Measurements from ENCODE around the gene UBA3.

UBA3 gene

DNA sequence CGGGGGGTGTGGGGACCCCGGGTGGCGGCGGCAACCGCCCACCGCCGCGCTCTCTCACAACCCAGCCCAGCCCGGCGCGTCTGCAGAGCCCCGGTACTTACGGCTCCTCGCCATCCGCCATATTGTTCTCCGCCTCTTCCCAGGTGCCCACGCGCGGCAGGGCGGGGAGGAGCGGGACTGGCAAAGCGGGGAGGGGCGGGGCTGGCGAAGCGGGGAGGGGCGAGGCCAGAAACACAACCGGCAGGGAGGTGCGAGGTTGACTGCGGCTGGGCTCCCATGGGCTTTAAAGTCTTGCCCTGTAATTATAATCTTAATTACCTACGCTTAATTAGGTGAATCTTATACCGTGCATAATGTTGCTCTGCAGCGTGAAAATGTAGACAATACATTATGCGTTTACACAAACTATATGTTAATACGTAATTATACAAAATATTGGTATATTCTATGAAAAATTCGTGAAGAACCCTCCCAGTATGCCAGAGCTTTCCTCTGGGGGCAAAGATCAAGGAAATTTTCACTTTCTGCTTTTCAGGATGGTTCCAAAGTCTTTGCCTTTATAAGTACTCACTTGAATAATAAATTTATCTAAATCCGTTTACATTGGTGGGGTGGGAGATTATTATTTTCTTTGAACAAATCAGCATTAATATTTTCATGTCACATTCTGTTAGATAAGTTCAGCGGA is at the start of gene UBA3:
TSS of gene UBA3 (minus strand) at position 133 of the 688 bp plus-strand sequence. CDS start at position 121, 12 bp downstream.
- peak; percentile 67 for DNase-seq (ENCODE audit: low read depth)

DNA sequence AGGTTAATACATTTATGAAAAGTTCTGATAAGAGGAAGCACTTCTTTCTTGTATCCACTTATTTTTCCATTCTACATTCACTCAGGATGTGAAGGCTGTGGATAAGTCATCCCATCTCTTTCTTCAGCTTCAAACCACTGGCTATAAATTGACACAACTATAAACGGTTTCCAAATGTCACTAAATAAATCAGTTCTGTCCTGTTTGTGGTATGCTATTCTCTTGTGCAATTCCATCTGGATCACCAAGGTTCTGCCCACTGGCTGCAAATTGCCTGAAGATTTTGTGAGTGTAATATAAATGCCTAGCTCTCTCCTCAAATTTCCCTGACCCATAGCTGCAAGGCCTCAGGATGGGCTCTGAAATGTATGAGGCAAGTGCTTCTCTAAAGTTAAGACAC is 49.4 kb upstream of the UBA3 start:
- DNase-seq (ENCODE audit: low read depth): peak; percentile 24

DNA sequence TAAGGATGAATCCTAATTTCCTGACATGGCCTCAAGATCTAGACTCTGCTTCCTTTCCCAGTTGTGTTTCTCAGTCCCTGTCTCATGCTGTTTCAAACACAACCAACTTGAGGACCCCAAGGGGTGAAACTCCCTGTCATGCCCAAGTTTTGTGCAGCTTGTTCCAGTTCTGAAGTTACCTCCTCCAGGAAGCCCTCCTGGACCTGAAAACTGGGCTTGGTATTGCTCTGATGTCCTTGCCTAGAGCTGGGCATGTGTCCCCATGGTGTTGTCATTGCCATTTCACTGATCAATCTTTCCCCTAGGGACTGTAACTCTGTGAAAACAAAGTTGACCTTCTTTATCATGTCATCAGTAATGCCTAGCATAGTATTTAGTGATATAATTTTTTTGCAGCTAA is 48.3 kb upstream of the UBA3 start:
- DNase-seq (ENCODE audit: low read depth): no peak

DNA sequence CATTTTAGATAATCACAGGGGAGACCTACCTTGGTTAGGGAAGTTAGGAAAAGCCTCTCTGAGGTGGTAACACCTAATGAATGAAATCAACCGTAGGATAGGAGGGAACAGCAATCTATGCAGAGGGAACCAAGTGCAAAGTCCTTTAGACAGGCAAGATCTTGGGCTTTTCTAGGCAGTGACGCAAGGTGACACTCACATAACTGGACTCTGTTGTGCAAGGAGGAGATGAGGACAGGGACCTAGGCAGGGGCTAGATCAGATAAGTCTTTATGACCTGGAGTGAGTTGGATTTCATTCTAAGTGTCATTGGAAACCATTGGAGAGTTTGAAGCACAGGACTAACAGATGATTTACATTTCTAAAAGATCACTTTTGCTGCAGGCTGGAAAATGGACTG is 46.8 kb upstream of the UBA3 start:
- no peak for DNase-seq (ENCODE audit: low read depth)

GRCh38 chr3:69126216-69126615 is 46.1 kb upstream of the UBA3 start:
- no peak for DNase-seq (ENCODE audit: low read depth)

DNA sequence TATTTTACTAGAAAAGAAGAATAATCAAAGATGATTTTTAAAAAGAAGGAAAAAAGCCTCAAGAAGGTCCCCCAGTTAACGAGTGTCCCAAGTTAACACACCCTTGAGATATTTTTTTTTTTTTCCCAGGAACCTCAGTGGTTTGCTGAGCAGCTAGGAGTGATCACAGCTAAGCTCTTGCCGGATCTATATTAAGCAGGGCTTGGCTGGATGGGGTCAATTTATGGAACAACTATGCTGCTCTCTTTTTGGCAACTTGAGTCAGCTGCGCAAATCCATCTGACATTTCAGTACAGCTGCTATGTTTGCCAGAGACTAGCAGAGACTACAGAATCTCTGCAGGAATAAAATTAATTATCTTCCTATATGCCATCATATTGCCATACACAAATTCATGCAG is 42.2 kb upstream of the UBA3 start, which contains the start of gene LMOD3:
TSS of gene LMOD3 (minus strand) at position 193 of the 400 bp plus-strand sequence. CDS start 209 bp downstream, outside the sequence.
- no peak for DNase-seq (ENCODE audit: low read depth)

DNA sequence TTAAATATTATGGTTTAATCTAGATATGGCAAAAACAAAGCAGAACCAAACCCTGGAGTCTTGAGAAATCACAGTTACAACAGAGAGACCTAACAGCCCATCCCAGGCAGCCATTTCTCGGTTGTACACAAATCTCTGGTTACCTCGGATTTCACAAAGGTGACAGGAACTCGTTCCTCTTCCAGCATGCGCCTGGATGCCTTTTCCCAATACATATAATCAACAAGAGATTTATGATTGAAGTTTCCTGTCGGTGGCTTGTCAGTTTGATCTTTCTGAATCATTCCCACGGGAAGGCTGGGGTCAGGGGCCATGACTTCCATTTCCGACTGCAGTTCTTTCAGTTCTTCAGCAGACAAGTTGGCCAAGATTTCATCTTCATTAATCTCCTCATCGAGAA is 41.8 kb upstream of the UBA3 start:
- no peak for DNase-seq (ENCODE audit: low read depth)

DNA sequence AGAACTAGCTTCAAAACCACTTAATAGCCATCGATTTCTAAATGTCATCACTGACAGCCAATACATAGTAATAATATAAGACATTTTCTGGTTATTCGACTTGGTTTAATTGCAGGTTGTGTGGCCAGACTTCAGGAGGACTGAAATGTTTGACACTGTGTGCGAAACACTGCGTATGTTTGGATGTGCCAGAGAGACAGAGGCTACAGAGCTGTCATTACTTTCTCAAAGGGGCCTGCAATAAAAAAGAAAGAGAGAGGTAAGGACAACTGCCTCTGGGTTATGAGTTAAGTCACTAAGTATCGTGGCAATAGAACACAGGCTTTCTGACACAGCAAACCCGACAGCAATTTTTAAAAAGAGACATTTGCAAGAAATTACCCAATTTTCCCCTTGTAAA is 41.3 kb upstream of the UBA3 start:
- DNase-seq (ENCODE audit: low read depth): no peak

DNA sequence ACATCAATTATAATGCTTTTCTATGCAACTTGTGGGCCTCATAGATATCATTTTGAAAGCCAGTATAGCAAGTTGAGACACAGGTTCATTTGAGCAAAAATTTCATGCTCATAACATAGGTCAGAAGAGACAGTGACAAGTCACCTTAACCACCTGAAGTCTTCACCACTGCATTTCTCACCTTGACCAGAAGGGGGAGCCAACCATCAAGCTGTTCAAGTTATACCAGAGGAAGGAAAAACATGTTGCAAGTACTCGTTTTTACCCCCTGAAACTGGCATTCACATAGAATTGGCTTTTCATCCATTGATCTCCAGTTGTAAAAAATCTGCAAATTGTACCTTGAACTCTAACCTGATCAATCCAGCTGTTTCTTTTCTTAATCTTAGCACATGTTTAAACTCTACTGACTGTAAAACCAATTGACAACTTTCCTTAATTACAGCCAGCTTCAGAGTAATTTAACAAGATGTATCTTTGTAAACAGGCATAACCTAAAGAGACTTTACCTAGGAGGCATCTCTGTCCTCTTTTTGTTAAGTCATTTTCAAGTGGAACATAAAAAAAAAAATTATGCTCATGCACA is 40.8 kb upstream of the UBA3 start:
- DNase-seq (ENCODE audit: low read depth): peak; percentile 36

GRCh38 chr3:69119681-69120080 is 39.5 kb upstream of the UBA3 start:
- no peak for DNase-seq (ENCODE audit: low read depth)

DNA sequence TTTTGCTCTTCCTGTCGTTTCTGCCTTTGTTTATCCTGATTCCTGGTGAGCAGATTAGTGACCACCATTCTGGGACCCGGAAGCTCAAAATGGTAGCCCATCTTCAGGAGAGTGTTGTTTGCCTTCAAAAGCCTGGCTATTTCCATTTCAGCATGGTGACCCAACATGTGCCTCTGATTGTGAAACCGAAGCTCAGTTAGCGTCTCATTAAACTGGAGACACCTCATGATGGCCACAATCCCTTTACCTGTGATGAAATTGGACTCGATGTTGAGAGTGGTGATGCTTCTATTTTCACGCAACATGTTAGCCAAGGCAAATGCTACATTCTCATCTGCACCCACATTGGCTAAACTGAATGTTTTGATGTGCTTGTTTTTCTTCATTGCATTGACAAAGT is 39.0 kb upstream of the UBA3 start:
- no peak for DNase-seq (ENCODE audit: low read depth)

GRCh38 chr3:69118555-69118954 is 38.4 kb upstream of the UBA3 start:
- DNase-seq (ENCODE audit: low read depth): no peak

GRCh38 chr3:69116897-69117296 is 36.7 kb upstream of the UBA3 start:
- no peak for DNase-seq (ENCODE audit: low read depth)

DNA sequence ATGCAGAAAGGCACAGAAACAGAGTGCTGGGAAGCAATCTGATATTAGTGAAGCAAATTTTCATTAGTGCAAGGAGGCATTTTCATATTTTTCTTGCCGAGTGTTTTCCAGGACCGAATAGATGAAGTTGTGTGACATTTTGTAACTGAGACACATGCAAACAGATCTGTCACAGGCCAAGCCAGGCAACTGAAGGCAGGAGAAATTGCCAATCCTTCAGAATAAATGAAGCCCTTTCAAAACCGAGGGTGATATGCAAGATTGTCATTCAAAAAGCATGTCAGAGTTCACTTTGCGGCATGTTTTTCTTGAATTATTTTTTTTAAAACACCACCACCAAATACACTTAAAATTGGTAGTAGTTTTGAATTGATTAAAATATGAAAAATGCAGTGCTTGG is 36.0 kb upstream of the UBA3 start:
- no peak for DNase-seq (ENCODE audit: low read depth)

DNA sequence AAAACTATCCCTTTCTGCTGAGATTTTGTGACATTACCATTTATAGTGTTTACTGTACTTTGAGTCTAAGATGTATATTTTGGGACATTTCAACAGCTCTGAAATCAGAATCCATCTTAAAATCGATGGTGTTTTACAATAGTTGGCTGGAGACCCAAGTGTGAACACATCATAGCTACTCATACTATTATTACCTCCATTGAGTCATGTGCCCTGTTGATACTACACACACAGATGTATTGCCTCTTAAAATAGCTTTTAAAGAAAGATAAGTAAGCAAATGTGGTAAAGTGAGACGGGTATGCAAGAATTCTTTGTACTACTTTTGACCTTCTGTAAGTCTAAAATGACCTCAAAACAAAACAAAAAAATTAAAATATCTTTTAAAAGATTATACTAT is 35.6 kb upstream of the UBA3 start:
- DNase-seq (ENCODE audit: low read depth): no peak

DNA sequence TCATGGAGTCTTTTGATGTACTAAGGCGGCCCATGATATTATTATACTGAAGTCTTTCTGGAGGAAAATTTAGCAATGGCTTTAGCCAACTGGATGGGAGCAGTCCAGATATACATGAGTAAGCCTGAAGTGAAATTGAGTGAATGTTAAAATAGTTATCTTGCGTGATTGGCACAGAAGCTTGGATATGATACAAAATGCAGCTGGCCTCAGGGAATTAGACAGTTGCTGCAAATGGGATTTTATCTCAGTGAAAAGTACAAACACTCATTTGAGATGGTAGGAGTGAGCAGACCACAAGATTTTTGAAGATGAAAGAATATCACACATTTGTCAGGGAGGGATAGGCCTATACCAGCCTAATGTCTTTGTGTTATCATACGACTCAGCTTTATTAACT is 33.4 kb upstream of the UBA3 start:
- DNase-seq (ENCODE audit: low read depth): no peak

- no peak for DNase-seq (ENCODE audit: low read depth)
These were observed 30.9 kb upstream of the UBA3 start for GRCh38 chr3:69110941-69111546.

DNA sequence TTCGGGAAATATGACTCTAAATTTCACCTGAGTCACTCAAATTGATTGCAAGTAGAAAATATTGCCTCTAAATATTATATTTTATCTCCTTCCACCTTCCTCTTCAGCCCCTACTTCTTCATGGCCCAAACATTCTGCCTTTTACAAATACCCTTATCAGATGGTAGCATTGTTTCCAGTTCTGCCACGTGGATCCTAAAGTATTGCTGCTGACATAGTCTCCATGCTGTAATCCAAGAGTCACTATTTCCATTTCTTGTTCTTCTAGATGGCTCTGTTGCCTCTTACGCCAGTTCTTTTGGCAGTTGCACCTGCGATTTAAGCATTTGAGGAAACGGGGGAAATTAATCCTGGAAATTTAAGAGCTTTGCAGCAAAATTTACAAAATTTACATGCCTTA is 28.6 kb upstream of the UBA3 start:
- no peak for DNase-seq (ENCODE audit: low read depth)

- DNase-seq (ENCODE audit: low read depth): no peak
These were observed 27.7 kb upstream of the UBA3 start for GRCh38 chr3:69107841-69108240.

DNA sequence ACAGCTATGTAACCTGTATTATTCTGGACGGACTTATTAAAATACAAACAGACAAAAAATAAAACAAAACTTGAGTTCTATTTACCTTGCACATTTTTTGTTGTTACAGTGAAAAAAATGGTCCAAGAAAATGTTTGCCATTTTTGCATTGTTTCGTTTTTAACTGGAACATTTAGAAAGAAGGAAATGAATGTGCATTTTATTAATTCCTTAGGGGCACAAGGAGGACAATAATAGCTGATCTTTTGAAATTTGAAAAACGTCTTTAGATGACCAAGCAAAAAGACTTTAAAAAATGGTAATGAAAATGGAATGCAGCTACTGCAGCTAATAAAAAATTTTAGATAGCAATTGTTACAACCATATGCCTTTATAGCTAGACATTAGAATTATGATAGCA is 25.2 kb upstream of the UBA3 start:
- no peak for DNase-seq (ENCODE audit: low read depth)

DNA sequence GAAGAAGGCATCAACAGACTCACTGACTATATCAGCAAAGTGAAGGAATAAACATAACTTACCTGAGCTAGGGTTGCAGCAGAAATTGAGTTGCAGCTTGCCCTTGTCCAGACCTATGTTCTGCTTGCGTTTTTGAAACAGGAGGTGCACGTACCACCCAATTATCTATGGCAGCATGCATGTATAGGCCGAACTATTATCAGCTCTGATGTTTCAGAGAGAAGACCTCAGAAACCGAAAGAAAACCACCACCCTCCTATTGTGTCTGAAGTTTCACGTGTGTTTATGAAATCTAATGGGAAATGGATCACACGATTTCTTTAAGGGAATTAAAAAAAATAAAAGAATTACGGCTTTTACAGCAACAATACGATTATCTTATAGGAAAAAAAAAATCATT is 24.4 kb upstream of the UBA3 start:
- no peak for DNase-seq (ENCODE audit: low read depth)

DNA sequence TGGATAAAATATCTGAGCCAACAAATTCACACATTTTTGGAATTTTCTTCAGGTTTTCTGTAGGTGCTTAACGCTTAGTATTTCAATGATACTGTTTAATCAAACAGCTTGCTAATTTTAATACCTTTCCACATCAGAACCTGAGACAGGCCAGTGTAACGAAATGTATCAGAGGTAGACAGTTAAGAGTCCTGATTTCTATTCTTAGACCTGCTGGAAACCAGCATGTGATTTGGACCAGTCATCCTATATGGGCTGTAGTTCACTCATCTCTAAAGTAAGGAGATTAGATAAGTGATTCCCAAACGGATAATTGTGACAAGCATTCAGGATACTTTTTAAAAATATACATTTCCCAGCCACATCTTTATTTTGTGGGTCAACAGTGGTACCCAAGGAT is 23.0 kb upstream of the UBA3 start:
- no peak for DNase-seq (ENCODE audit: low read depth)

GRCh38 chr3:69102384-69102783 is 22.2 kb upstream of the UBA3 start:
- no peak for DNase-seq (ENCODE audit: low read depth)

DNA sequence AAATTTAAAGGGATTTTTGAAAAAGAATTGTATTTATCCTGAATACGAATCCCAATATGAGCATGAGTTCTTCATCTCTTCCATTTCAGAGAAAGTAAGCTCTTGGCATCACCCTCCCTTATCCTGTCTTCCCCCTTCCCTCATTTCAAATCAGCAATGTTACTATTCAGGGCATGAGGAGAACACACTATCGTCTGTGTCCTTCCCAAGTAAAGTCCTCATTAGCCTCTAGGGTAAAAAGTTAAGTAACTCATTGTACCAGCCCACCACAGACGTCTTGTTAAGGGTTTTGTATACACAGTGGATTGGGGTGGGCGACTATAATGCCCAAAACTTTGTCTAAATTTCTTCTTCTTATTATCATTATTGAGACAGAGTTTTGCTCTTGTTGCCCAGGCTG is 19.4 kb upstream of the UBA3 start:
- DNase-seq (ENCODE audit: low read depth): no peak
